Measurements from ENCODE around the gene PDE4B.
"Not testable (repeated sequence)": the region's sequence is repeated elsewhere in the genome, so short reads cannot be mapped to it uniquely, and the experiment has no call there.

PDE4B gene

GRCh38 chr1:65997693-65998092, 205.0 kb downstream of the PDE4B start:
- H3K27me3 ChIP-seq (ENCODE audit: insufficient read depth, low read depth), result no peaks in the 10 kb centered on the region
- no peaks in the 10 kb centered on the region for H3K4me1 ChIP-seq (ENCODE audit: low read depth, poor library complexity, severe bottlenecking)
- H3K9ac ChIP-seq, result no peak overlapping the region
- no peaks in the 10 kb centered on the region for H4K20me1 ChIP-seq (ENCODE audit: insufficient read depth)
- H2AFZ ChIP-seq (ENCODE audit: low read depth), result no peak overlapping the region
- H3K36me3 ChIP-seq (ENCODE audit: insufficient read depth), result no peaks in the 10 kb centered on the region
- no peak overlapping the region for H3K27ac ChIP-seq
- H3K4me2 ChIP-seq, result no peak overlapping the region
- H3K79me2 ChIP-seq (ENCODE audit: insufficient read depth, low read depth), result no peaks in the 10 kb centered on the region
- no peak for TF ChIP-seq CTCF (conservative IDR thresholded peaks at IDR 0.05; ENCODE audit: low read depth, low read length)
- H3K4me3 ChIP-seq (IDR thresholded peaks at IDR 0.05; ENCODE audit: insufficient read depth, low read depth, low read length), result no peak overlapping the region

GRCh38 chr1:65998763-65999583, 206.3 kb downstream of the PDE4B start:
- Histone ChIP-seq H3K4me1 (ENCODE audit: low read depth, poor library complexity, severe bottlenecking) (no peaks in the 10 kb centered on the region), H2AFZ (ENCODE audit: low read depth) (no peak overlapping the region), H3K4me3 (IDR thresholded peaks at IDR 0.05; ENCODE audit: insufficient read depth, low read depth, low read length) (no peak overlapping the region), H3K27ac (no peak overlapping the region), H3K79me2 (ENCODE audit: insufficient read depth, low read depth) (no peaks in the 10 kb centered on the region), H3K36me3 (ENCODE audit: insufficient read depth) (no peaks in the 10 kb centered on the region), H4K20me1 (ENCODE audit: insufficient read depth) (no peaks in the 10 kb centered on the region), H3K27me3 (ENCODE audit: insufficient read depth, low read depth) (no peaks in the 10 kb centered on the region), H3K4me2 (no peak overlapping the region), H3K9ac (no peak overlapping the region)
- TF ChIP-seq CTCF (conservative IDR thresholded peaks at IDR 0.05; ENCODE audit: low read depth, low read length), result no peak

GRCh38 chr1:66000033-66000637, 207.4 kb downstream of the PDE4B start:
- Histone ChIP-seq H3K36me3 (ENCODE audit: insufficient read depth) (no peaks in the 10 kb centered on the region), H3K9ac (no peak overlapping the region), H3K27me3 (ENCODE audit: insufficient read depth, low read depth) (no peaks in the 10 kb centered on the region), H3K27ac (no peak overlapping the region), H3K4me3 (IDR thresholded peaks at IDR 0.05; ENCODE audit: insufficient read depth, low read depth, low read length) (no peak overlapping the region), H3K4me2 (no peak overlapping the region), H3K4me1 (ENCODE audit: low read depth, poor library complexity, severe bottlenecking) (no peaks in the 10 kb centered on the region), H4K20me1 (ENCODE audit: insufficient read depth) (no peaks in the 10 kb centered on the region), H3K79me2 (ENCODE audit: insufficient read depth, low read depth) (no peaks in the 10 kb centered on the region), H2AFZ (ENCODE audit: low read depth) (no peak overlapping the region)
- no peak for TF ChIP-seq CTCF (conservative IDR thresholded peaks at IDR 0.05; ENCODE audit: low read depth, low read length)

GRCh38 chr1:66003690-66004089, 211.0 kb downstream of the PDE4B start:
- H3K27me3 ChIP-seq (ENCODE audit: insufficient read depth, low read depth), result no peaks in the 10 kb centered on the region
- no peak overlapping the region for H3K9ac ChIP-seq
- no peak overlapping the region for H3K4me3 ChIP-seq (IDR thresholded peaks at IDR 0.05; ENCODE audit: insufficient read depth, low read depth, low read length)
- H3K4me2 ChIP-seq, result no peak overlapping the region
- H4K20me1 ChIP-seq (ENCODE audit: insufficient read depth), result no peaks in the 10 kb centered on the region
- no peaks in the 10 kb centered on the region for H3K36me3 ChIP-seq (ENCODE audit: insufficient read depth)
- TF ChIP-seq CTCF (conservative IDR thresholded peaks at IDR 0.05; ENCODE audit: low read depth, low read length), result no peak
- H2AFZ ChIP-seq (ENCODE audit: low read depth), result no peak overlapping the region
- H3K4me1 ChIP-seq (ENCODE audit: low read depth, poor library complexity, severe bottlenecking), result no peaks in the 10 kb centered on the region
- H3K79me2 ChIP-seq (ENCODE audit: insufficient read depth, low read depth), result no peaks in the 10 kb centered on the region
- no peak overlapping the region for H3K27ac ChIP-seq

GRCh38 chr1:66006534-66006933, 213.8 kb downstream of the PDE4B start:
- H4K20me1 ChIP-seq (ENCODE audit: insufficient read depth); H3K27ac ChIP-seq; H3K79me2 ChIP-seq (ENCODE audit: insufficient read depth, low read depth); H3K4me1 ChIP-seq (ENCODE audit: low read depth, poor library complexity, severe bottlenecking); H3K27me3 ChIP-seq (ENCODE audit: insufficient read depth, low read depth); H3K9ac ChIP-seq; H2AFZ ChIP-seq (ENCODE audit: low read depth); H3K36me3 ChIP-seq (ENCODE audit: insufficient read depth); H3K4me2 ChIP-seq; H3K4me3 ChIP-seq (IDR thresholded peaks at IDR 0.05; ENCODE audit: insufficient read depth, low read depth, low read length): not testable (repeated sequence)

Data from KMS-11 (cell line).